H9 (cell line): ENCODE results near the gene TMEM175. TPM values are rescaled to one million over a fixed set of nuclear protein-coding genes. Genes with fewer than 3 reads are reported as not detected.
A peak's percentile ranks its signal among the peaks of the same experiment; 100 is the strongest.

Experiments used
- DNase-seq: peaks from one replicate; pipeline ENCODE4 v3.0.0-alpha.2; 2017
- H2AFZ ChIP-seq: one replicate; pipeline ENCODE4 v1.6.1; 2013; ENCODE audit warnings: mild to moderate bottlenecking, low read length, control low read depth, moderate library complexity
- H2AK5ac ChIP-seq: 2 replicates; pipeline ENCODE4 v1.6.1; 2013; ENCODE audit warnings: low read length, control low read depth, mixed read lengths; ENCODE audit not compliant: insufficient read length
- H2BK120ac ChIP-seq: one replicate; pipeline ENCODE4 v1.6.1; 2013; ENCODE audit warnings: low read depth, mild to moderate bottlenecking, low read length, control low read depth, inconsistent platforms; ENCODE audit not compliant: poor library complexity, severe bottlenecking
- H2BK12ac ChIP-seq: 2 replicates; pipeline ENCODE4 v1.6.1; 2013; ENCODE audit warnings: low read length, control low read depth, mixed read lengths, low read depth; ENCODE audit not compliant: insufficient read length
- H2BK15ac ChIP-seq: 2 replicates; pipeline ENCODE4 v1.6.1; 2013; ENCODE audit warnings: low read depth, low read length, control low read depth
- H2BK20ac ChIP-seq: one replicate; pipeline ENCODE4 v1.6.1; 2013; ENCODE audit warnings: low read depth, mild to moderate bottlenecking, low read length, control low read depth, inconsistent platforms; ENCODE audit not compliant: poor library complexity, severe bottlenecking
- H2BK5ac ChIP-seq: 2 replicates; pipeline ENCODE4 v1.6.1; 2013; ENCODE audit warnings: low read length, control low read depth, mixed read lengths; ENCODE audit not compliant: insufficient read length
- H3K14ac ChIP-seq: 2 replicates; pipeline ENCODE4 v1.6.1; 2013; ENCODE audit warnings: low read length, control low read depth; ENCODE audit not compliant: insufficient read depth
- H3K18ac ChIP-seq: 2 replicates; pipeline ENCODE4 v1.6.1; 2013; ENCODE audit warnings: low read depth, mild to moderate bottlenecking, mixed read lengths, low read length, control low read depth; ENCODE audit not compliant: insufficient read length
- H3K23ac ChIP-seq: 2 replicates; pipeline ENCODE4 v1.6.1; 2013; ENCODE audit warnings: low read length, control low read depth, mixed read lengths, low read depth; ENCODE audit not compliant: insufficient read length
- H3K23me2 ChIP-seq: 2 replicates; pipeline ENCODE4 v1.6.1; 2013; ENCODE audit warnings: low read depth, mild to moderate bottlenecking, mixed read lengths, low read length, control low read depth; ENCODE audit not compliant: insufficient read length, poor library complexity, severe bottlenecking
- H3K27ac ChIP-seq: 2 replicates; pipeline ENCODE4 v1.5.1; 2013; ENCODE audit warnings: low read length, control low read depth, mixed read lengths, low read depth; ENCODE audit not compliant: insufficient read length
- H3K27me3 ChIP-seq: 2 replicates; pipeline ENCODE4 v1.6.1; 2013; ENCODE audit warnings: low read length, control low read depth, inconsistent platforms; ENCODE audit not compliant: insufficient read depth
- H3K4ac ChIP-seq: 2 replicates; pipeline ENCODE4 v1.6.1; 2013; ENCODE audit warnings: low read depth, mild to moderate bottlenecking, control low read depth, inconsistent platforms, low read length, moderate library complexity
- H3K4me1 ChIP-seq: 2 replicates; pipeline ENCODE4 v1.6.1; 2013; ENCODE audit warnings: low read length, control low read depth, inconsistent platforms; ENCODE audit not compliant: insufficient read depth
- H3K4me2 ChIP-seq: 2 replicates; pipeline ENCODE4 v1.6.1; 2013; ENCODE audit warnings: low read length, control low read depth, mixed read lengths; ENCODE audit not compliant: insufficient read length, insufficient read depth
- H3K56ac ChIP-seq: 2 replicates; pipeline ENCODE4 v1.6.1; 2013; ENCODE audit warnings: low read depth, mild to moderate bottlenecking, mixed read lengths, low read length, control low read depth; ENCODE audit not compliant: insufficient read length
- H3K79me1 ChIP-seq: 2 replicates; pipeline ENCODE4 v1.6.1; 2013; ENCODE audit warnings: low read depth, mild to moderate bottlenecking, moderate library complexity, low read length, control low read depth, inconsistent platforms; ENCODE audit not compliant: insufficient read depth, poor library complexity, severe bottlenecking
- H3K79me2 ChIP-seq: 2 replicates; pipeline ENCODE4 v1.6.1; 2013; ENCODE audit warnings: low read length, control low read depth, inconsistent platforms; ENCODE audit not compliant: insufficient read depth
- H3K9ac ChIP-seq: 2 replicates; pipeline ENCODE4 v1.6.1; 2013; ENCODE audit warnings: low read length, control low read depth, mixed read lengths; ENCODE audit not compliant: insufficient read length; ENCODE audit errors: extremely low read depth
- H3K9me3 ChIP-seq: one replicate; pipeline ENCODE4 v1.6.1; 2013; ENCODE audit warnings: low read depth, low read length, inconsistent platforms; ENCODE audit not compliant: control insufficient read depth
- H3T11ph ChIP-seq: one replicate; pipeline ENCODE4 v1.6.1; 2013; ENCODE audit warnings: mild to moderate bottlenecking, low read length, control low read depth, inconsistent platforms
- H4K20me1 ChIP-seq: one replicate; pipeline ENCODE4 v1.6.1; 2013; ENCODE audit not compliant: control insufficient read depth, insufficient read length, insufficient read depth
- H4K5ac ChIP-seq: 2 replicates; pipeline ENCODE4 v1.6.1; 2013; ENCODE audit warnings: low read depth, mild to moderate bottlenecking, mixed read lengths, low read length, control low read depth; ENCODE audit not compliant: insufficient read length
- H4K8ac ChIP-seq: replicated peaks from 2 replicates; pipeline ENCODE4 v1.6.1; 2013; ENCODE audit warnings: low read length, control low read depth, mixed read lengths, low read depth; ENCODE audit not compliant: insufficient read length
- H4K91ac ChIP-seq: 2 replicates; pipeline ENCODE4 v1.6.1; 2013; ENCODE audit warnings: low read depth, mild to moderate bottlenecking, moderate library complexity, mixed read lengths, low read length, control low read depth; ENCODE audit not compliant: insufficient read length
- H3K27ac Mint-ChIP-seq, 3 experiments: 2 replicates in 2 of 3; 3 replicates in 1 of 3; pipeline ENCODE4 v1.8.0; 2020 to 2021; ENCODE audit warnings: mixed read lengths in 3 of 3, mild to moderate bottlenecking in 1 of 3, moderate library complexity in 1 of 3
- H3K27me3 Mint-ChIP-seq: 2 replicates; pipeline ENCODE4 v1.8.0; 2021; ENCODE audit warnings: low read depth, mild to moderate bottlenecking, moderate library complexity, mixed read lengths
- H3K36me3 Mint-ChIP-seq, 3 experiments: 2 replicates in 2 of 3; 3 replicates in 1 of 3; pipeline ENCODE4 v1.8.0; 2020 to 2021; ENCODE audit warnings: low read depth in 3 of 3, mixed read lengths in 3 of 3; ENCODE audit not compliant: insufficient read depth in 1 of 3
- H3K4me1 Mint-ChIP-seq, 2 experiments: 2 replicates each; pipeline ENCODE4 v1.8.0; 2020; ENCODE audit warnings: mixed read lengths in 2 of 2
- H3K4me3 Mint-ChIP-seq, 2 experiments: 2 replicates in 1 of 2; 3 replicates in 1 of 2; pipeline ENCODE4 v1.8.0; 2020 to 2021; ENCODE audit warnings: mild to moderate bottlenecking in 2 of 2, mixed read lengths in 2 of 2, moderate library complexity in 1 of 2
- H3K9me3 Mint-ChIP-seq, 2 experiments: 2 replicates in 1 of 2; 3 replicates in 1 of 2; pipeline ENCODE4 v1.8.0; 2020; ENCODE audit warnings: mild to moderate bottlenecking in 2 of 2, mixed read lengths in 2 of 2, moderate library complexity in 1 of 2
- WGBS: extraction: QIAGEN DNeasy Blood & Tissue Kit; methylation state at CpG from one replicate; pipeline ENCODE4 v1.1.7; 2013; ENCODE audit warnings: missing lambda C conversion rate, low lambda C conversion rate, mixed read lengths; ENCODE audit not compliant: insufficient read length; ENCODE audit errors: extremely low coverage; 5-methylcytosine and 5-hydroxymethylcytosine counted together
- total RNA-seq: library from RNA; stranded (reverse); gene quantifications from 2 replicates; pipeline ENCODE4 v1.2.1, GENCODE V29; 2021
- TF ChIP-seq, protein P1 (sequence below): fragments of 200-600 bp; sonication (generic); conservative IDR thresholded peaks from 3 replicates; pipeline ENCODE4 v1.8.0; 2021; ENCODE audit warnings: antibody characterized with exemption, mild to moderate bottlenecking

TMEM175 gene
- total RNA-seq, 1 experiment from 2014 or later = 6.4 TPM

DNA sequence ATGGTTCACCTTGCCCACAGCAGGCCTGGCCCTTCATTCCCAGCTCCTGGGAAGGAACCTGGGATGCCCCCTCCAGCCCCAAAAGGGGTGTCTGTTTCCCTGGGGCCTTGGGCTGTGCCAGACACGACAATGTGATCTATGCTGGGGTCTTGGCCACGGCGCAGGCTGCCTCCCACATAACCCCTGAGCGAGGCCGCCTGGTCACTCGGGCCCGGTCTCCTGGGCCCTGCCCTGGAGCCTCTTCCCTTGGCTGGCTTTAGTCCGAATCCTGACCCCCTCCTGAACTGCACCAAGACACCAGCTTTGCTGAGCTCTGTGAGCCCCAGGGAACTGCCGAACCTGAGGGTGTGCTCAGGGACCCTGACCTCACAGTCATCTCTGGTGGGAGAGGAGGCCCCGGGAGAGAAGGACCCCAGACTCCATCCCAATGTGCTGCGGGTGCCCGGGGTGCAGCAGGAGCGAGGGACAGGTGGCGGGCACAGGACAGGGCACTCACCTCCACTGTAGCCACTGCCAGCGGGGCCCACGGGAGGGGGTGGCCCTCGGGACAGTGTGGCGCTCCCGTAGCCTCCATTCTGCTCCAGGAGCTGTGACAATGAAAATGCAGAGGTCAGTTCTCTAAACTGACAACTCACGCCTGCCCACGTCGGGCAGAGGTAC, 42.1 kb upstream of the TMEM175 start:
- H4K8ac ChIP-seq = no peak overlapping the region
- no peak overlapping the region for H3K56ac ChIP-seq
- H2AK5ac ChIP-seq = no peak overlapping the region
- no peaks in the 10 kb centered on the region for H3K4me1 Mint-ChIP-seq
- no peak overlapping the region for H2BK20ac ChIP-seq
- no CpG with 5 or more reads among the region's 22 CpGs for WGBS
- H3K36me3 Mint-ChIP-seq = peaks cover 13 to 28% (median 28%) of the 10 kb centered on the region in 3 experiments; a peak in 6 of 7 replicates
- H4K20me1 ChIP-seq = no peaks in the 10 kb centered on the region
- no peak overlapping the region for H3K27ac ChIP-seq
- no peak overlapping the region for H3K4ac ChIP-seq
- no peak overlapping the region for H3K18ac ChIP-seq
- H3K14ac ChIP-seq = no peak overlapping the region
- no peaks in the 10 kb centered on the region for H3K27me3 ChIP-seq
- no peak overlapping the region for H2BK15ac ChIP-seq
- no peaks in the 10 kb centered on the region for H3K4me1 ChIP-seq
- no peak overlapping the region for H3K4me3 Mint-ChIP-seq
- H3K4me2 ChIP-seq = no peak overlapping the region
- H2BK12ac ChIP-seq = no peak overlapping the region
- H3K9me3 Mint-ChIP-seq = peaks cover 2 to 4% of the 10 kb centered on the region in 2 experiments; a peak in 2 of 5 replicates
- DNase-seq = no peak
- H4K5ac ChIP-seq = no peak overlapping the region
- no peaks in the 10 kb centered on the region for H3K79me1 ChIP-seq
- no peak overlapping the region for H2AFZ ChIP-seq
- TF ChIP-seq, protein P1, sequence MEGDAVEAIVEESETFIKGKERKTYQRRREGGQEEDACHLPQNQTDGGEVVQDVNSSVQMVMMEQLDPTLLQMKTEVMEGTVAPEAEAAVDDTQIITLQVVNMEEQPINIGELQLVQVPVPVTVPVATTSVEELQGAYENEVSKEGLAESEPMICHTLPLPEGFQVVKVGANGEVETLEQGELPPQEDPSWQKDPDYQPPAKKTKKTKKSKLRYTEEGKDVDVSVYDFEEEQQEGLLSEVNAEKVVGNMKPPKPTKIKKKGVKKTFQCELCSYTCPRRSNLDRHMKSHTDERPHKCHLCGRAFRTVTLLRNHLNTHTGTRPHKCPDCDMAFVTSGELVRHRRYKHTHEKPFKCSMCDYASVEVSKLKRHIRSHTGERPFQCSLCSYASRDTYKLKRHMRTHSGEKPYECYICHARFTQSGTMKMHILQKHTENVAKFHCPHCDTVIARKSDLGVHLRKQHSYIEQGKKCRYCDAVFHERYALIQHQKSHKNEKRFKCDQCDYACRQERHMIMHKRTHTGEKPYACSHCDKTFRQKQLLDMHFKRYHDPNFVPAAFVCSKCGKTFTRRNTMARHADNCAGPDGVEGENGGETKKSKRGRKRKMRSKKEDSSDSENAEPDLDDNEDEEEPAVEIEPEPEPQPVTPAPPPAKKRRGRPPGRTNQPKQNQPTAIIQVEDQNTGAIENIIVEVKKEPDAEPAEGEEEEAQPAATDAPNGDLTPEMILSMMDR = no peak
- no peak overlapping the region for H3T11ph ChIP-seq
- H2BK5ac ChIP-seq = no peak overlapping the region
- H3K23ac ChIP-seq = no peak overlapping the region
- H3K9me3 ChIP-seq = no peaks in the 10 kb centered on the region
- no peaks in the 10 kb centered on the region for H3K79me2 ChIP-seq
- no peak overlapping the region for H2BK120ac ChIP-seq
- H3K23me2 ChIP-seq = no peaks in the 10 kb centered on the region
- no peak overlapping the region for H3K9ac ChIP-seq
- H4K91ac ChIP-seq = no peak overlapping the region
- H3K27ac Mint-ChIP-seq = peak overlapping the region in 1 of 3 experiments; percentile 57; a peak in 1 of 7 replicates
- no peaks in the 10 kb centered on the region for H3K27me3 Mint-ChIP-seq
